Testis (tissue), 3 donors: Measurements from ENCODE around the gene CCDC40. TPM values are rescaled to one million over a fixed set of nuclear protein-coding genes. Genes with fewer than 3 reads are reported as not detected.

Source experiments
- DNase-seq: peaks from one replicate; pipeline ENCODE4 v3.0.0-alpha.2; 2019
- H3K27ac ChIP-seq, 2 donors: fragments of 200-600 bp; sonication (generic); one replicate each; pipeline ENCODE4 v1.5.1; 2019
- H3K27me3 ChIP-seq: fragments of 200-600 bp; sonication (generic); one replicate; pipeline ENCODE4 v1.5.1; 2019
- H3K36me3 ChIP-seq: fragments of 200-600 bp; sonication (generic); one replicate; pipeline ENCODE4 v1.5.1; 2017; ENCODE audit warnings: low read depth; ENCODE audit errors: missing control alignments
- H3K4me1 ChIP-seq: fragments of 200-600 bp; sonication (generic); one replicate; pipeline ENCODE4 v1.5.1; 2019
- H3K4me3 ChIP-seq, 2 donors: fragments of 200-600 bp; sonication (generic); one replicate each; pipeline ENCODE4 v1.5.1; 2017 to 2019
- H3K9me3 ChIP-seq: fragments of 200-600 bp; sonication (generic); one replicate; pipeline ENCODE4 v1.5.1; 2017
- CTCF ChIP-seq, 3 experiments: fragments of 450-650 bp in 2 of 3; fragments of 200-600 bp in 1 of 3; sonication (generic) in 1 of 3; IDR thresholded peaks; one replicate each; pipeline ENCODE4 v1.5.1; 2016 to 2019; ENCODE audit warnings: antibody characterized with exemption in 3 of 3, mild to moderate bottlenecking in 2 of 3, moderate library complexity in 1 of 3
- POLR2A ChIP-seq: fragments of 450-650 bp; IDR thresholded peaks from one replicate; pipeline ENCODE4 v1.6.1; 2017; ENCODE audit warnings: antibody characterized with exemption, mild to moderate bottlenecking, moderate library complexity
- WGBS, 2 donors: methylation state at CpG; one replicate each; pipeline ENCODE4 v1.1.5; 2018; 5-methylcytosine and 5-hydroxymethylcytosine counted together
- intact Hi-C: fragments of 100-400 bp; cut with DNase I; formaldehyde crosslinking; loops from one replicate; pipeline ENCODE4 v1.15.1; 2023; ENCODE audit warnings: low total_unique reads
- polyA plus RNA-seq: library from polyadenylated mRNA; stranded (reverse); fragments of 350-450 nt; fragmentation: Illumina TruSeq; extraction: RNeasy Lipid Tissue Mini Kit (QIAGEN cat#74804); gene quantifications from one replicate; pipeline ENCODE4 v1.2.3, GENCODE V29; 2014; ENCODE audit warnings: low read depth, low replicate concordance; ENCODE audit not compliant: insufficient read depth
- total RNA-seq, 2 donors: library from RNA; depleted of rRNA; stranded (reverse); fragments of >200 nt; gene quantifications; one replicate each; pipeline ENCODE4 v1.2.3, GENCODE V29; 2016

Gene CCDC40
- total and polyA plus RNA-seq, 3 donors from 2014 or later, result 26.7 to 43.6 (median 38.6) TPM

DNA sequence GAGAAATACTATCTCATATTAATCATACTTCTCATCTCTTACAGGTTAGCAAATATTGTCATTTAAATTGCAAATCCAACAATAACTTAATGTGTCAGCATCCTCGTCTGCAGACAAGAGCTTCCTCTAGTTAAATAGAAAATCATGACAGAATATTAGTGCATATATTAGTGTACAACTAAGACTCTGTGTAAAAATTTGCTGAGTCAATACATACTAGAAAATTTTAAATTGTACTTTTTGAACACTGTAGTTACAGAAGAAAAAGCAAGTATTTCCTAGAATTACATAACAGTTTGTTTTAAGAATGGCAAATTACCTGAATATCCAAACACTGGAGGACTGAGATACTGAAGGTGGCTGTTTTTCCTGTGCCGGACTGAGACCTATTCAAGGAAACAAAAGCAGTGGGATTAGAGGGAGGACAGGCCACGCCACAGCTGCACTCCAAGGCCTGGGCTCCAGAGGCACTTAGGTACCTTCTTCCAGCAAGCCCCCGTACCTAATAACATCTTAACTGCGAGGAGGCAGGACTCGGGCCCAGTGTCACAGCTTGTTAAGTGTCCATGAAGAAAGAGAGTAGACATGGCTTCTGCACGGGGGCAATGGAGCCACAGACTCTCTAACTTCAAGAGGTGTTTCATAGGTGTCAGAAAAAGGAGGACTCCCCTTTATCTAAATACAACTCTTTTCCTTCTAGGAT is 105.2 kb downstream of the CCDC40 start:
- H3K27me3 ChIP-seq, result no peaks in the 10 kb centered on the region
- H3K9me3 ChIP-seq, result no peaks in the 10 kb centered on the region
- 94 to 95% methylated on average over 6 to 7 of the region's 7 CpGs for WGBS, 2 donors
- H3K4me3 ChIP-seq, result no peak overlapping the region
- no peak overlapping the region for H3K27ac ChIP-seq
- TF ChIP-seq POLR2A (no peak), CTCF (IDR thresholded peaks at IDR 0.05) (no peak)
- intact Hi-C loops, result no loop called here
- no peak for DNase-seq
- H3K36me3 ChIP-seq, result peaks cover 3% of the 10 kb centered on the region
- H3K4me1 ChIP-seq, result peaks cover 12% of the 10 kb centered on the region

DNA sequence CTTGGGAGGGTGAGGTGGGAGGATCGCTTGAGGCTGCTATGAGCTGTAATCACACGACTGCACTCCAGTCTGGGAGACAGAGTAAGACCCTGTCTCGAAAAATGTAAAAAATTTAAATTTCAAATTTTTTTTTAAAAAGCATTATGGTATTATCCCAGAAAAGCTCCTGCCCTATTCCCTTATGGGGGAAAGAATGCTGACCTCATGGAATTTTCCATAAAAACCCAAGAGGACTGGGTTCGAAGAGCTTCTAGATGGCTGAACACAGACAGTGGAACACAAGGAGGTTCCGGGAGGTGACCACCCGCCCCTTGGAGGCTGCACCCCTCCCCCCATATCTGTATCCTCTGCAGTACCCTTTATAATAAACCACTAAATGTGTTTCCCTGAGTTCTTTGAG is 106.5 kb downstream of the CCDC40 start:
- Histone ChIP-seq H3K27ac (no peak overlapping the region), H3K27me3 (no peaks in the 10 kb centered on the region), H3K36me3 (peaks cover 2% of the 10 kb centered on the region), H3K4me1 (peaks cover 13% of the 10 kb centered on the region), H3K4me3 (no peak overlapping the region), H3K9me3 (no peaks in the 10 kb centered on the region)
- intact Hi-C loops, result no loop called here
- no peak for DNase-seq
- 86 to 91% methylated on average over 6 of the region's 6 CpGs for WGBS, 2 donors
- TF ChIP-seq POLR2A, result no peak
- TF ChIP-seq CTCF (IDR thresholded peaks at IDR 0.05), result no peak

- H3K27me3 ChIP-seq, result no peaks in the 10 kb centered on the region
- H3K4me1 ChIP-seq, result peaks cover 16% of the 10 kb centered on the region
- intact Hi-C loops, result no loop called here
- TF ChIP-seq POLR2A (no peak), CTCF (IDR thresholded peaks at IDR 0.05) (no peak)
- peak; percentile 11 for DNase-seq
- 47 to 55% methylated on average over 10 of the region's 10 CpGs for WGBS, 2 donors
- H3K4me3 ChIP-seq, result peak overlapping the region; percentile 91 to 99
- H3K27ac ChIP-seq, result peak overlapping the region; percentile 88 to 95
- H3K9me3 ChIP-seq, result no peaks in the 10 kb centered on the region
- no peaks in the 10 kb centered on the region for H3K36me3 ChIP-seq
Measured at GRCh38 chr17:80145076-80146075, 108.9 kb downstream of the CCDC40 start.

DNA sequence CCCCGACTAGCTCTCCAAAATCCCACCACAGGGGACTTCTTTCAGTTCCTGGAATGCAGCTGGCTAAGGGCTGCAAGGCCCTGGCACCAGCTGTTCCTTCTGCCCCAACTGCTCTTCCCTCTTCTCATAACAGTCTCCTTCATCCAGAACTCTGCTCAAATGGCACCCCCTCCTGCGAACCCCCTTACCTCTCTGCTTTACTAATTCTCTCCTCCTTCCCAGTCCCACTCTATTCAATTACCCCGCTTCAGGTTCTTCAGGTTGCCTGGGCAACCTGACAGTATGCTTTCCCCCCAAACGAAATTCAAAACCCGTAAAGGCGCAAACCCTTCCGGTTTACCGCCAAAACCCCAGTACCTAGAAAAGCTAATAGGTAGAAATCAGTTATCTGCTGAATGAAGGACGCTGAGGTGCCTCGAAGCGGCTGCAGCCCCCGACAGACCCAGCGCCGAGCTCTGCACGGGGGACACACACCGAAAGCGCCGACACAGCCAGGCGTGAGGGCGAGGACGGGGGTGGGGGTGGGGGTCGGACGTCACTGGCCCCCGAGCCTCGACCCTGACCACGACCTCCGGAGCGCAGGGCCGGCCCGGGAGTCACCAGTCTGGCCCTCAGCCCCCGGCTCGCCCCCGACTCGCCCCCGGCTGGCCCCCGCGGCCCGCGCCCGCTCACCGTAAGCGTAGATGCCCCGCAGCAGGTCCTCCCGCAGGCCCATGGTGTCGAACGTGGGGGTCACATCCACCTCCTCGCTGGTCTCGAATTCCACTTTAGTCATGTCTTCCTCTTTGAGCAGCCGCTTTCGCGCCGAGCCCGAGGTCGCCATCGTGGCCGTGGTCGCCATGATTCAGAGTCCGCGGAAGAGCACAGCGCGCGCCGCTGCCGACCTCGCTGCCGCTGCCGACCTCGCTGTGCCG is 109.9 kb downstream of the CCDC40 start:
- no peak for TF ChIP-seq CTCF (IDR thresholded peaks at IDR 0.05)
- no peak for TF ChIP-seq POLR2A
- peak; percentile 29 for DNase-seq
- H3K27me3 ChIP-seq, result no peaks in the 10 kb centered on the region
- H3K36me3 ChIP-seq, result no peaks in the 10 kb centered on the region
- peak overlapping the region; percentile 91 to 99 for H3K4me3 ChIP-seq
- intact Hi-C loops, result no loop called here
- H3K9me3 ChIP-seq, result no peaks in the 10 kb centered on the region
- 0 to 1% methylated on average over 12 to 48 of the region's 69 CpGs for WGBS, 2 donors
- H3K4me1 ChIP-seq, result peaks cover 16% of the 10 kb centered on the region
- peak overlapping the region; percentile 88 to 95 for H3K27ac ChIP-seq
